Gastrocnemius medialis (tissue), 4 donors: ENCODE results near the gene MEGF11.

Experiments
- POLR2A ChIP-seq, 2 donors: fragments of 450-650 bp; IDR thresholded peaks; one replicate each; pipeline ENCODE4 v1.6.1; 2017; ENCODE audit warnings: antibody characterized with exemption in 2 of 2, mild to moderate bottlenecking in 2 of 2, moderate library complexity in 2 of 2
- TF ChIP-seq, protein P1 (sequence below), 5 experiments: fragments of 450-650 bp in 3 of 5; fragments of 200-600 bp in 2 of 5; sonication (generic) in 2 of 5; IDR thresholded peaks in 4 of 5; conservative IDR thresholded peaks in 1 of 5; 1 replicate in 4 of 5; 2 replicates in 1 of 5; pipeline ENCODE4 v1.5.1; 2016 to 2019; ENCODE audit warnings: antibody characterized with exemption in 5 of 5, mild to moderate bottlenecking in 3 of 5, moderate library complexity in 3 of 5

DNA sequence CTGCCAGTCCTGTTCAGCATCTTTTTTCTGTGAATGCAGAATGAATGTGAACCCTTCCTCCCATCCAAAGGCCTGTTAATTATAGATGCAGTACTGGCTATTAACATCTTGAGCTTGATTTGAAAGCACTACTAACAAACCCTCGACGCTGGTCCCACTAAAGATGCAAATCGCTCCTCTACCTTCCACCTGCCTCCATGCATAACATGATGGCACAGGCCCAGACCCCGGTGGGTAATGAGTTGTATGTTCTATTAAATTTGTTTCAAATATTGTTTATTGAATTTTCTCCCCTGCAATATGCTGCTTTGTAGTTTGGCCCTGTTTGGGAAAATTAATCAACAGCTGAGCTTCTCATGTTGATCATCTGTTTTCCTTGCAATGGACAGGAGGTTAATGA is 314.9 kb downstream of the MEGF11 start:
- TF ChIP-seq, protein P1, sequence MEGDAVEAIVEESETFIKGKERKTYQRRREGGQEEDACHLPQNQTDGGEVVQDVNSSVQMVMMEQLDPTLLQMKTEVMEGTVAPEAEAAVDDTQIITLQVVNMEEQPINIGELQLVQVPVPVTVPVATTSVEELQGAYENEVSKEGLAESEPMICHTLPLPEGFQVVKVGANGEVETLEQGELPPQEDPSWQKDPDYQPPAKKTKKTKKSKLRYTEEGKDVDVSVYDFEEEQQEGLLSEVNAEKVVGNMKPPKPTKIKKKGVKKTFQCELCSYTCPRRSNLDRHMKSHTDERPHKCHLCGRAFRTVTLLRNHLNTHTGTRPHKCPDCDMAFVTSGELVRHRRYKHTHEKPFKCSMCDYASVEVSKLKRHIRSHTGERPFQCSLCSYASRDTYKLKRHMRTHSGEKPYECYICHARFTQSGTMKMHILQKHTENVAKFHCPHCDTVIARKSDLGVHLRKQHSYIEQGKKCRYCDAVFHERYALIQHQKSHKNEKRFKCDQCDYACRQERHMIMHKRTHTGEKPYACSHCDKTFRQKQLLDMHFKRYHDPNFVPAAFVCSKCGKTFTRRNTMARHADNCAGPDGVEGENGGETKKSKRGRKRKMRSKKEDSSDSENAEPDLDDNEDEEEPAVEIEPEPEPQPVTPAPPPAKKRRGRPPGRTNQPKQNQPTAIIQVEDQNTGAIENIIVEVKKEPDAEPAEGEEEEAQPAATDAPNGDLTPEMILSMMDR (IDR thresholded peaks at IDR 0.05 in 4 of 5, conservative IDR thresholded peaks at IDR 0.05 in 1 of 5): no peak
- TF ChIP-seq POLR2A (IDR thresholded peaks at IDR 0.05): no peak
